GM10847 (cell line): Measurements from ENCODE around the gene GMCL1.

Experiments
- POLR2A ChIP-seq: IDR thresholded peaks from 2 replicates; pipeline ENCODE4 v1.6.1; 2011; ENCODE audit not compliant: insufficient read length; ENCODE audit errors: extremely low read depth

GMCL1 gene

GRCh38 chr2:69831354-69831905 lies 2.0 kb downstream of the GMCL1 start:
- TF ChIP-seq POLR2A: no peak

GRCh38 chr2:69833752-69834151 lies 4.3 kb downstream of the GMCL1 start:
- TF ChIP-seq POLR2A: no peak

- no peak for TF ChIP-seq POLR2A
Observed at GRCh38 chr2:69835666-69836065, 6.2 kb downstream of the GMCL1 start.

- TF ChIP-seq POLR2A: no peak
Observed at GRCh38 chr2:69836316-69836715, 6.9 kb downstream of the GMCL1 start.

- no peak for TF ChIP-seq POLR2A
Observed at GRCh38 chr2:69837533-69837932, 8.1 kb downstream of the GMCL1 start.

GRCh38 chr2:69843993-69844392 lies 14.5 kb downstream of the GMCL1 start:
- no peak for TF ChIP-seq POLR2A

- TF ChIP-seq POLR2A: no peak
Observed at GRCh38 chr2:69844560-69844959, 15.1 kb downstream of the GMCL1 start.

- no peak for TF ChIP-seq POLR2A
Observed at GRCh38 chr2:69846182-69847067, 17.0 kb downstream of the GMCL1 start.

- TF ChIP-seq POLR2A: no peak
Observed at GRCh38 chr2:69847068-69847828, 17.8 kb downstream of the GMCL1 start.

GRCh38 chr2:69848186-69848790 lies 18.8 kb downstream of the GMCL1 start:
- TF ChIP-seq POLR2A: no peak

- TF ChIP-seq POLR2A: no peak
Observed at GRCh38 chr2:69858261-69858660, 28.8 kb downstream of the GMCL1 start.

- TF ChIP-seq POLR2A: no peak
Observed at GRCh38 chr2:69863298-69863697, 33.8 kb downstream of the GMCL1 start.

- TF ChIP-seq POLR2A: no peak
Observed at GRCh38 chr2:69888451-69888850, 59.0 kb downstream of the GMCL1 start.

GRCh38 chr2:69889302-69889701 lies 59.8 kb downstream of the GMCL1 start:
- TF ChIP-seq POLR2A: no peak

GRCh38 chr2:69890881-69891280 lies 61.4 kb downstream of the GMCL1 start:
- no peak for TF ChIP-seq POLR2A

GRCh38 chr2:69893684-69894551 lies 64.5 kb downstream of the GMCL1 start, which contains the start of gene SNRNP27:
TSS of gene SNRNP27 (plus strand) at chr2:69893956. CDS start at chr2:69893985, 29 bp downstream.
- TF ChIP-seq POLR2A: peak; percentile 48
